Endothelial cell of umbilical vein (primary cell): Measurements from ENCODE around the gene QSER1. TPM values are rescaled to one million over a fixed set of nuclear protein-coding genes. Genes with fewer than 3 reads are reported as not detected.

ENCODE experiments used
- BruUV-seq: library from RNA; stranded (reverse); fragments of 400-500 nt; replicated peaks from 2 replicates; lab custom pipeline; 2021; lab: Mats Ljungman, UMichigan
- CTCF ChIA-PET: fragments of 300-600, 350-600 bp; sonication (Branson Sonifier 250); formaldehyde crosslinking; loops from one replicate; lab custom pipeline; 2021; ENCODE audit warnings: antibody characterized with exemption, inconsistent platforms; lab: Charles Lee
- POLR2A ChIA-PET: fragments of 300-600, 350-600 bp; sonication (Branson Sonifier 250); formaldehyde crosslinking; loops from one replicate; lab custom pipeline; 2021; ENCODE audit warnings: antibody characterized with exemption, inconsistent platforms; lab: Charles Lee
- DNase-seq: peaks from one replicate; pipeline ENCODE4 v3.0.0-alpha.2; 2011; ENCODE audit warnings: low read depth, low spot score
- FAIRE-seq: peaks from 2 replicates; lab custom pipeline; 2011; peaks lifted over from hg19 to GRCh38; lab: Jason Lieb, UNC
- H2AFZ ChIP-seq: 2 replicates; pipeline ENCODE4 v1.6.0; 2012; ENCODE audit warnings: low read depth, low read length, control low read depth, inconsistent platforms
- H3K27ac ChIP-seq: 2 replicates; pipeline ENCODE4 v1.5.1; 2011; ENCODE audit warnings: low read depth, mild to moderate bottlenecking, control low read depth, low read length, moderate library complexity; ENCODE audit not compliant: insufficient read depth
- H3K27me3 ChIP-seq, 2 experiments: 2 replicates each; pipeline versions ENCODE4 v1.6.0 to v1.6.1; 2011; ENCODE audit warnings: low read length in 2 of 2, mixed read lengths in 1 of 2; ENCODE audit not compliant: control insufficient read depth in 2 of 2, insufficient read depth in 2 of 2
- H3K36me3 ChIP-seq, 2 experiments: 2 replicates in 1 of 2; 3 replicates in 1 of 2; pipeline ENCODE4 v1.5.1; 2011; ENCODE audit warnings: low read length in 2 of 2, mild to moderate bottlenecking in 1 of 2, moderate library complexity in 1 of 2; ENCODE audit not compliant: control insufficient read depth in 2 of 2, insufficient read depth in 2 of 2; ENCODE audit errors: extremely low read depth in 1 of 2
- H3K4me1 ChIP-seq: 3 replicates; pipeline ENCODE4 v1.5.1; 2011; ENCODE audit warnings: mild to moderate bottlenecking, low read length; ENCODE audit not compliant: control insufficient read depth, insufficient read depth; ENCODE audit errors: extremely low read depth
- H3K4me2 ChIP-seq: 2 replicates; pipeline ENCODE4 v1.6.1; 2011; ENCODE audit warnings: low read length, control low read depth, mixed read lengths; ENCODE audit not compliant: insufficient read depth
- H3K4me3 ChIP-seq, 3 experiments: fragments of 200-600 bp in 1 of 3; sonication (generic), shearing (Covaris generic) in 1 of 3; replicated peaks in 1 of 3; 2 replicates each; pipeline ENCODE4 v1.5.1; 2011 to 2016; ENCODE audit warnings: control low read depth in 3 of 3, low read length in 3 of 3, mild to moderate bottlenecking in 2 of 3, inconsistent platforms in 1 of 3, low read depth in 1 of 3, moderate library complexity in 1 of 3; ENCODE audit not compliant: insufficient read depth in 1 of 3
- H3K79me2 ChIP-seq: 2 replicates; pipeline ENCODE4 v1.6.0; 2012; ENCODE audit warnings: low read length, inconsistent platforms; ENCODE audit not compliant: control insufficient read depth, insufficient read depth
- H3K9ac ChIP-seq: replicated peaks from 2 replicates; pipeline ENCODE3; 2011; ENCODE audit warnings: low read length, control low read depth; ENCODE audit not compliant: insufficient read depth; ENCODE audit errors: extremely low read depth
- H3K9me1 ChIP-seq: replicated peaks from 3 replicates; pipeline ENCODE4 v1.6.0; 2011; ENCODE audit warnings: mild to moderate bottlenecking, low read length; ENCODE audit not compliant: control insufficient read depth, insufficient read depth; ENCODE audit errors: extremely low read depth
- H3K9me3 ChIP-seq: replicated peaks from 2 replicates; pipeline ENCODE4 v1.5.1; 2012; ENCODE audit warnings: low read length, inconsistent platforms; ENCODE audit not compliant: control insufficient read depth, insufficient read depth
- H4K20me1 ChIP-seq: replicated peaks from 2 replicates; pipeline ENCODE3; 2011; ENCODE audit warnings: mild to moderate bottlenecking, low read length; ENCODE audit not compliant: control insufficient read depth, insufficient read depth; ENCODE audit errors: extremely low read depth
- EZH2 ChIP-seq: IDR thresholded peaks from 2 replicates; pipeline ENCODE4 v1.6.1; 2012; ENCODE audit warnings: borderline replicate concordance, low read depth, mild to moderate bottlenecking, moderate library complexity, low read length, inconsistent platforms; ENCODE audit not compliant: severe bottlenecking
- FOS ChIP-seq: IDR thresholded peaks from 2 replicates; pipeline ENCODE4 v1.6.1; 2011; ENCODE audit warnings: mild to moderate bottlenecking, low read length, moderate library complexity, borderline replicate concordance; ENCODE audit not compliant: insufficient read depth
- GATA2 ChIP-seq: IDR thresholded peaks from 2 replicates; pipeline ENCODE4 v1.7.0; 2011; ENCODE audit warnings: low read depth, mild to moderate bottlenecking, moderate library complexity, mixed read lengths, low read length; ENCODE audit not compliant: insufficient read length, insufficient read depth
- JUN ChIP-seq: IDR thresholded peaks from 2 replicates; pipeline ENCODE4 v1.6.1; 2011; ENCODE audit warnings: borderline replicate concordance, low read depth; ENCODE audit not compliant: insufficient read length, insufficient read depth
- MYC ChIP-seq: IDR thresholded peaks from one replicate; pipeline ENCODE4 v1.6.1; 2011; ENCODE audit warnings: mild to moderate bottlenecking, low read depth, low read length
- POLR2A ChIP-seq: IDR thresholded peaks from 2 replicates; pipeline ENCODE4 v1.6.1; 2012; ENCODE audit warnings: low read depth, mild to moderate bottlenecking, control low read depth, low read length
- dilution Hi-C: fragments of 300-500 bp; cut with MboI; formaldehyde crosslinking; loops from one replicate; pipeline ENCODE4 v1.15.0; 2019; ENCODE audit warnings: low sequenced_read_pairs; ENCODE audit not compliant: extremely low pct_ligation_motif_present
- intact Hi-C: fragments of 100-400 bp; cut with micrococcal nuclease; formaldehyde crosslinking; loops from one replicate; pipeline ENCODE4 v1.10.0; 2022
- polyA plus RNA-seq, 4 experiments: library from polyadenylated mRNA; depleted of rRNA in 3 of 4; stranded (reverse) in 3 of 4; unstranded in 1 of 4; fragments of >200 nt; gene quantifications; 2 replicates each; pipeline versions ENCODE4 v1.2.1 to v1.2.3, GENCODE V29; 2011 to 2012; ENCODE audit warnings: missing spikeins in 1 of 4
- total RNA-seq: library from RNA; stranded (reverse); gene quantifications from 2 replicates; pipeline ENCODE4 v1.2.3, GENCODE V29; 2021
- TF ChIP-seq, protein P1 (sequence below): IDR thresholded peaks from 2 replicates; pipeline ENCODE4 v1.6.1; 2011; ENCODE audit not compliant: insufficient read depth, insufficient read length
- TF ChIP-seq, protein P2 (sequence below), 2 donors: IDR thresholded peaks; 1 replicate in 1 of 2; 2 replicates in 1 of 2; pipeline ENCODE4 v1.5.1; 2011; ENCODE audit warnings: low read length in 2 of 2, mild to moderate bottlenecking in 2 of 2, moderate library complexity in 2 of 2, control low read depth in 1 of 2, inconsistent platforms in 1 of 2, low read depth in 1 of 2; ENCODE audit not compliant: insufficient read depth in 1 of 2; ENCODE audit errors: extremely low read depth in 1 of 2

The QSER1 gene
- total and polyA plus RNA-seq, 2 donors (not counting 3 experiments of a cell fraction or from before 2014, with no cell fraction given): 5.5 to 36.6 TPM

DNA sequence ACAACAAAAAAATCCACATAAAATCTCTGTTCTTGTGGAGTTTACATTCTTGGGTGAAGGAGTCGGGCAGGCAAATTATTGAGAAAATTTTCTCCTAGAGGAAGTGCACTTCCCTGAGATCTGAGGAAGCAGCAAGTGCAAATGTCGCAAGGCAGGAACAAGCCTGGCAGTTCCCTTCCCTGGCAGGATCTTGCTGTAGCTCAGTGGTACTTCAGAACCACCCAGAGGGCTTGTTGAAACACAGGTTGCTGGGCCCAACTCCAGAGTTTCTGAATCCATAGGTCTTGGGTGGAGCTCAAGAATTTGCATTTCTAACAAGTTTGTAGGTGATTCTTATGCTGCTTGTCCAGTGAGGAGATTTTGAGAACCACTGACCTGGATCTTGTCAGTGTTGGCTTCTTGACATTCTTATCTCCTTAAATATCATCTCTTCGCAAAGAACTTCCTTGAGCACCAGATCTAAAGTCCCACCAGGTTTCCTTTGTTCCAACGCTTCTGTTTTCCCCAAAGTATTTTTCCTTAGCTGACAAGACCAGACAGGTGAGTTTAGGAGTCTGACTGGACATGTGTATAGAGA lies 9.6 kb downstream of the QSER1 start:
- dilution Hi-C loops: no loop called here
- no peak overlapping the region for H3K4me2 ChIP-seq
- TF ChIP-seq GATA2: no peak
- no peak for TF ChIP-seq EZH2
- TF ChIP-seq, protein P1, sequence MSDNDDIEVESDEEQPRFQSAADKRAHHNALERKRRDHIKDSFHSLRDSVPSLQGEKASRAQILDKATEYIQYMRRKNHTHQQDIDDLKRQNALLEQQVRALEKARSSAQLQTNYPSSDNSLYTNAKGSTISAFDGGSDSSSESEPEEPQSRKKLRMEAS: no peak
- no peak for TF ChIP-seq FOS
- TF ChIP-seq MYC: no peak
- TF ChIP-seq, protein P2, sequence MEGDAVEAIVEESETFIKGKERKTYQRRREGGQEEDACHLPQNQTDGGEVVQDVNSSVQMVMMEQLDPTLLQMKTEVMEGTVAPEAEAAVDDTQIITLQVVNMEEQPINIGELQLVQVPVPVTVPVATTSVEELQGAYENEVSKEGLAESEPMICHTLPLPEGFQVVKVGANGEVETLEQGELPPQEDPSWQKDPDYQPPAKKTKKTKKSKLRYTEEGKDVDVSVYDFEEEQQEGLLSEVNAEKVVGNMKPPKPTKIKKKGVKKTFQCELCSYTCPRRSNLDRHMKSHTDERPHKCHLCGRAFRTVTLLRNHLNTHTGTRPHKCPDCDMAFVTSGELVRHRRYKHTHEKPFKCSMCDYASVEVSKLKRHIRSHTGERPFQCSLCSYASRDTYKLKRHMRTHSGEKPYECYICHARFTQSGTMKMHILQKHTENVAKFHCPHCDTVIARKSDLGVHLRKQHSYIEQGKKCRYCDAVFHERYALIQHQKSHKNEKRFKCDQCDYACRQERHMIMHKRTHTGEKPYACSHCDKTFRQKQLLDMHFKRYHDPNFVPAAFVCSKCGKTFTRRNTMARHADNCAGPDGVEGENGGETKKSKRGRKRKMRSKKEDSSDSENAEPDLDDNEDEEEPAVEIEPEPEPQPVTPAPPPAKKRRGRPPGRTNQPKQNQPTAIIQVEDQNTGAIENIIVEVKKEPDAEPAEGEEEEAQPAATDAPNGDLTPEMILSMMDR (IDR thresholded peaks at IDR 0.05; ENCODE audit: extremely low read depth in 1 of 2, insufficient read depth in 1 of 2, low read depth in 1 of 2, low read length in 2 of 2): no peak
- no peak for TF ChIP-seq JUN
- no peak for TF ChIP-seq POLR2A
- H3K27ac ChIP-seq: no peak overlapping the region
- H2AFZ ChIP-seq: no peak overlapping the region
- H3K9me3 ChIP-seq: no peaks in the 10 kb centered on the region
- intact Hi-C loops: no loop called here
- CTCF ChIA-PET: interaction anchor here (0.8 to 1.4 kb wide), 2 partner anchors 9 to 16 kb away, joined by 3 to 4 read pairs; no protein-coding TSS in a partner anchor
- H3K9me1 ChIP-seq: no peaks in the 10 kb centered on the region
- FAIRE-seq (no peak), DNase-seq (no peak)
- no peak overlapping the region for H3K9ac ChIP-seq
- no peak overlapping the region for H3K4me3 ChIP-seq
- no peaks in the 10 kb centered on the region for H3K27me3 ChIP-seq
- H3K36me3 ChIP-seq: no peaks in the 10 kb centered on the region
- BruUV-seq: no TSS peak
- H3K4me1 ChIP-seq: no peaks in the 10 kb centered on the region
- POLR2A ChIA-PET: no interaction called here
- peaks cover 82% of the 10 kb centered on the region for H3K79me2 ChIP-seq
- peaks cover 3% of the 10 kb centered on the region for H4K20me1 ChIP-seq
